ENCODE data around the gene NACC1.

NACC1 gene

GRCh38 chr19:13149628-13150186 is 31.6 kb downstream of the NACC1 start:
- peak; percentile 54 for DNase-seq

GRCh38 chr19:13150187-13150930 is 32.3 kb downstream of the NACC1 start, which contains the start of the genes IER2 and STX10:
IER2 (plus strand) TSS chr19:13150411; CDS start chr19:13153187, 2,776 bp downstream.
STX10 (minus strand) TSS chr19:13150375; CDS start chr19:13150173, 202 bp downstream.
- DNase-seq, result peak; percentile 90

- DNase-seq, result no peak
These were observed 33.0 kb downstream of the NACC1 start for GRCh38 chr19:13150931-13151604.

- peak; percentile 96 for DNase-seq
These were observed 33.7 kb downstream of the NACC1 start for GRCh38 chr19:13151605-13152355.

GRCh38 chr19:13152356-13152973 is 34.4 kb downstream of the NACC1 start:
- peak; percentile 52 for DNase-seq

GRCh38 chr19:13152974-13153568 is 35.0 kb downstream of the NACC1 start:
- peak; percentile 92 for DNase-seq

- peak; percentile 32 for DNase-seq
These were observed 35.6 kb downstream of the NACC1 start for GRCh38 chr19:13153569-13154240.

GRCh38 chr19:13154241-13154778 is 36.2 kb downstream of the NACC1 start:
- DNase-seq, result peak; percentile 27

GRCh38 chr19:13154911-13155471 is 36.9 kb downstream of the NACC1 start:
- peak; percentile 58 for DNase-seq

- no peak for DNase-seq
These were observed 37.7 kb downstream of the NACC1 start for GRCh38 chr19:13155472-13156359.

- no peak for DNase-seq
These were observed 41.6 kb downstream of the NACC1 start for GRCh38 chr19:13159713-13160112.

- DNase-seq, result no peak
These were observed 42.5 kb downstream of the NACC1 start for GRCh38 chr19:13160557-13160956.

- peak; percentile 86 for DNase-seq
These were observed 44.9 kb downstream of the NACC1 start for GRCh38 chr19:13162724-13163608.

GRCh38 chr19:13163609-13164342 is 45.7 kb downstream of the NACC1 start:
- DNase-seq, result no peak

GRCh38 chr19:13164343-13165161 is 46.5 kb downstream of the NACC1 start:
- DNase-seq, result peak; percentile 5

- no peak for DNase-seq
These were observed 47.3 kb downstream of the NACC1 start for GRCh38 chr19:13165162-13165997.

Measured in NCI-H1105 treated with DMSO at 0.1 percent for 48 hours (cell line).